Stomach (tissue), 4 donors: ENCODE results near the gene C12orf76.

ENCODE experiments used
- CTCF ChIP-seq, 7 experiments: fragments of 450-650 bp in 4 of 7; fragments of 200-600 bp in 3 of 7; sonication (generic) in 3 of 7; IDR thresholded peaks; one replicate each; pipeline ENCODE4 v1.5.1; 2016 to 2019; ENCODE audit warnings: antibody characterized with exemption in 7 of 7, control low read depth in 2 of 7, mild to moderate bottlenecking in 1 of 7
- POLR2AphosphoS5 ChIP-seq, 3 donors: sonication (generic); formaldehyde crosslinking; IDR thresholded peaks; one replicate each; pipeline ENCODE4 v1.6.1; 2016; ENCODE audit warnings: antibody characterized with exemption in 3 of 3

GRCh38 chr12:109996483-109996853 is 51.9 kb downstream of the C12orf76 start:
- TF ChIP-seq POLR2AphosphoS5 (IDR thresholded peaks at IDR 0.05) (no peak), CTCF (IDR thresholded peaks at IDR 0.05) (no peak)
